Astrocyte (in vitro differentiated cells and primary cell): ENCODE measurements around the gene HLA-DMB.

ENCODE experiments used
- CTCF ChIP-seq: IDR thresholded peaks from 2 replicates; pipeline ENCODE4 v1.5.1; 2011; ENCODE audit warnings: low read depth, mild to moderate bottlenecking, inconsistent platforms, low read length, moderate library complexity; ENCODE audit not compliant: insufficient read depth
- EZH2 ChIP-seq: IDR thresholded peaks from 2 replicates; pipeline ENCODE4 v1.6.1; 2012; ENCODE audit warnings: mild to moderate bottlenecking, low read length, inconsistent platforms; ENCODE audit not compliant: insufficient read depth

- TF ChIP-seq CTCF (no peak), EZH2 (no peak)
Measured at GRCh38 chr6:32969685-32970412, 29.0 kb upstream of the HLA-DMB start.
